Panc1 (cell line): Measurements from ENCODE around the gene CDK12. TPM values are rescaled to one million over a fixed set of nuclear protein-coding genes. Genes with fewer than 3 reads are reported as not detected.
"Not testable (repeated sequence)": the region's sequence is repeated elsewhere in the genome, so short reads cannot be mapped to it uniquely, and the experiment has no call there.

Source experiments
- ATAC-seq: fragments of 200-7000 bp; cut with Tn5 transposase; 2 replicates; pipeline ENCODE4 v1.9.1; 2020; ENCODE audit warnings: mild to moderate bottlenecking, moderate library complexity
- BruUV-seq: library from RNA; stranded (reverse); fragments of 400-500 nt; replicated peaks from 2 replicates; lab custom pipeline; 2021; lab: Mats Ljungman, UMichigan
- CTCF ChIA-PET: fragments of 300-600 bp; sonication (Branson Sonifier 250); formaldehyde crosslinking; loops from one replicate; lab custom pipeline; 2022; ENCODE audit warnings: antibody characterized with exemption; lab: Charles Lee
- POLR2A ChIA-PET: fragments of 300-600 bp; sonication (Branson Sonifier 250); formaldehyde crosslinking; loops from one replicate; lab custom pipeline; 2022; ENCODE audit warnings: antibody characterized with exemption; lab: Charles Lee
- DNase-seq: peaks from one replicate; pipeline ENCODE4 v3.0.0-alpha.2; 2010; ENCODE audit warnings: low read depth, low spot score
- H3K27ac ChIP-seq: 2 replicates; pipeline ENCODE4 v1.5.1; 2011; ENCODE audit warnings: mild to moderate bottlenecking, low read length, inconsistent platforms
- H3K27me3 ChIP-seq: fragments of 200-500 bp; sonication (Bioruptor generic); 2 replicates; pipeline ENCODE4 v1.6.0; 2014; ENCODE audit warnings: low read length, inconsistent platforms; ENCODE audit not compliant: control insufficient read depth, insufficient read depth
- H3K36me3 ChIP-seq: fragments of 200-500 bp; sonication (Bioruptor generic); 2 replicates; pipeline ENCODE4 v1.5.1; 2014; ENCODE audit warnings: inconsistent platforms, mild to moderate bottlenecking, low read length, moderate library complexity; ENCODE audit not compliant: control insufficient read depth, insufficient read depth
- H3K4me1 ChIP-seq: 2 replicates; pipeline ENCODE4 v1.5.1; 2011; ENCODE audit warnings: inconsistent platforms, mild to moderate bottlenecking, low read length, moderate library complexity; ENCODE audit not compliant: control insufficient read depth, insufficient read depth
- H3K4me3 ChIP-seq, 2 experiments: 2 replicates each; pipeline ENCODE4 v1.5.1; 2011 to 2012; ENCODE audit warnings: low read depth in 2 of 2, low read length in 2 of 2, mild to moderate bottlenecking in 2 of 2, inconsistent platforms in 1 of 2, moderate library complexity in 1 of 2
- H3K9me3 ChIP-seq: fragments of 200-500 bp; sonication (Bioruptor generic); 2 replicates; pipeline ENCODE4 v1.5.1; 2014; ENCODE audit warnings: low read depth, mild to moderate bottlenecking, inconsistent platforms, low read length, moderate library complexity; ENCODE audit not compliant: control insufficient read depth, insufficient read depth
- CTCF ChIP-seq: fragments of 450-650 bp; IDR thresholded peaks from 2 replicates; pipeline ENCODE4 v1.5.1; 2017; ENCODE audit warnings: mild to moderate bottlenecking
- POLR2AphosphoS5 ChIP-seq: IDR thresholded peaks from 2 replicates; pipeline ENCODE4 v1.6.1; 2012; ENCODE audit warnings: mild to moderate bottlenecking, low read depth, low read length, moderate library complexity
- SIN3A ChIP-seq: IDR thresholded peaks from 2 replicates; pipeline ENCODE4 v1.6.1; 2012; ENCODE audit warnings: low read depth, mild to moderate bottlenecking, low read length, moderate library complexity, borderline replicate concordance; ENCODE audit not compliant: insufficient read depth
- TCF7L2 ChIP-seq: IDR thresholded peaks from 2 replicates; pipeline ENCODE4 v1.6.1; 2011; ENCODE audit warnings: mild to moderate bottlenecking, low read depth, low read length, inconsistent platforms
- in situ Hi-C: cut with HindIII; loops from 2 replicates; pipeline ENCODE4 v1.10.0; 2016; ENCODE audit warnings: low sequenced_read_pairs, low pct_unique_long_range_greater_than_20kb
- intact Hi-C: fragments of 100-400 bp; cut with micrococcal nuclease; formaldehyde crosslinking; loops from one replicate; pipeline ENCODE4 v1.10.0; 2022; ENCODE audit not compliant: unreplicated experiment
- total RNA-seq: library from RNA; stranded (reverse); gene quantifications from one replicate; pipeline ENCODE4 v1.2.1, GENCODE V29; 2021; ENCODE audit not compliant: unreplicated experiment
- TF ChIP-seq, protein P1 (sequence below), 2 experiments: IDR thresholded peaks; 2 replicates each; pipeline ENCODE4 v1.6.1; 2011 to 2012; ENCODE audit warnings: low read depth in 2 of 2, control low read depth in 1 of 2, low read length in 1 of 2, mild to moderate bottlenecking in 1 of 2, moderate library complexity in 1 of 2; ENCODE audit not compliant: insufficient read depth in 1 of 2

CDK12 gene
- total RNA-seq, 1 experiment from 2014 or later, result 57.8 TPM

DNA sequence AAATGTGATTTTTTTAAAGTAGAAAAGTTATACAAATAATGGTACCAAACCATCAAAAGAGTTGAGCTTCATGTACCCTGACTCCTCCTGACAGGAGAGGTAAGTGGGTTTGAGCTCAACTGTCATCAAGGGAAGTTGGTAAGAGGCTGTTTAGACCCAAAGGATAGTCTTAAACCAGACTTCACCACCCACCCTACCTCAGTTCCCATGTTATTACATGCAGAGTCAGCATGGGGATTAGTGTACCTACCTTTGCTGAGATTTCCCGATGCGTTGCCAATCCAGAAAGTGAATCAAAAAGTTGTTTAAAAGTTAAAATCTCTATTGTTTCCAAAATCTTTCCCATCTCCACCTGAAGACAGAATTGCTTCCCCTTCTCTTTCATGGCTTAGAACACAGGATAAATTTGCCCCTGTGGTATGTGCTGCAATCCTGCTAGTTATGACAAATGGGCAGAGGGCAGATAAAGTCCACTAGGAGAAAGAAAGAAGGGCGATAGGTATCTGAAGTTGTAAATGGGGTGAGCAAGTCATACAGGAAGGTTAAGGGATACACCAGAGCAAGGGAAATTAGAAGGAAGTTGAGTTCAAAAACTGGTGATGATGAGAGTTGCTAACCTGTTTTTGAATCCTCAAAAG lies 73.6 kb downstream of the CDK12 start:
- TF ChIP-seq TCF7L2 (no peak), POLR2AphosphoS5 (no peak), CTCF (no peak), SIN3A (no peak)
- TF ChIP-seq, protein P1, sequence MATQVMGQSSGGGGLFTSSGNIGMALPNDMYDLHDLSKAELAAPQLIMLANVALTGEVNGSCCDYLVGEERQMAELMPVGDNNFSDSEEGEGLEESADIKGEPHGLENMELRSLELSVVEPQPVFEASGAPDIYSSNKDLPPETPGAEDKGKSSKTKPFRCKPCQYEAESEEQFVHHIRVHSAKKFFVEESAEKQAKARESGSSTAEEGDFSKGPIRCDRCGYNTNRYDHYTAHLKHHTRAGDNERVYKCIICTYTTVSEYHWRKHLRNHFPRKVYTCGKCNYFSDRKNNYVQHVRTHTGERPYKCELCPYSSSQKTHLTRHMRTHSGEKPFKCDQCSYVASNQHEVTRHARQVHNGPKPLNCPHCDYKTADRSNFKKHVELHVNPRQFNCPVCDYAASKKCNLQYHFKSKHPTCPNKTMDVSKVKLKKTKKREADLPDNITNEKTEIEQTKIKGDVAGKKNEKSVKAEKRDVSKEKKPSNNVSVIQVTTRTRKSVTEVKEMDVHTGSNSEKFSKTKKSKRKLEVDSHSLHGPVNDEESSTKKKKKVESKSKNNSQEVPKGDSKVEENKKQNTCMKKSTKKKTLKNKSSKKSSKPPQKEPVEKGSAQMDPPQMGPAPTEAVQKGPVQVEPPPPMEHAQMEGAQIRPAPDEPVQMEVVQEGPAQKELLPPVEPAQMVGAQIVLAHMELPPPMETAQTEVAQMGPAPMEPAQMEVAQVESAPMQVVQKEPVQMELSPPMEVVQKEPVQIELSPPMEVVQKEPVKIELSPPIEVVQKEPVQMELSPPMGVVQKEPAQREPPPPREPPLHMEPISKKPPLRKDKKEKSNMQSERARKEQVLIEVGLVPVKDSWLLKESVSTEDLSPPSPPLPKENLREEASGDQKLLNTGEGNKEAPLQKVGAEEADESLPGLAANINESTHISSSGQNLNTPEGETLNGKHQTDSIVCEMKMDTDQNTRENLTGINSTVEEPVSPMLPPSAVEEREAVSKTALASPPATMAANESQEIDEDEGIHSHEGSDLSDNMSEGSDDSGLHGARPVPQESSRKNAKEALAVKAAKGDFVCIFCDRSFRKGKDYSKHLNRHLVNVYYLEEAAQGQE (IDR thresholded peaks at IDR 0.05; ENCODE audit: insufficient read depth in 1 of 2, low read depth in 2 of 2, low read length in 1 of 2), result no peak
- H3K9me3 ChIP-seq, result no peaks in the 10 kb centered on the region
- no peak overlapping the region for H3K4me3 ChIP-seq
- POLR2A ChIA-PET, result interaction anchor here (0.6 kb wide), 1 partner anchor 128 kb away, joined by 3 read pairs; no protein-coding TSS in a partner anchor
- no peaks in the 10 kb centered on the region for H3K4me1 ChIP-seq
- no TSS peak for BruUV-seq
- no peak overlapping the region for H3K27ac ChIP-seq
- intact Hi-C loops, result no loop called here
- in situ Hi-C loops, result no loop called here
- DNase-seq, result no peak
- no peak for ATAC-seq
- CTCF ChIA-PET, result no interaction called here
- H3K36me3 ChIP-seq, result peaks cover 2% of the 10 kb centered on the region
- H3K27me3 ChIP-seq, result no peaks in the 10 kb centered on the region

GRCh38 chr17:39536468-39536867 lies 75.2 kb downstream of the CDK12 start:
- H3K27ac ChIP-seq, result no peak overlapping the region
- TF ChIP-seq, protein P1 (IDR thresholded peaks at IDR 0.05; ENCODE audit: insufficient read depth in 1 of 2, low read depth in 2 of 2, low read length in 1 of 2), result no peak
- TF ChIP-seq SIN3A (no peak), CTCF (no peak), POLR2AphosphoS5 (no peak), TCF7L2 (no peak)

DNA sequence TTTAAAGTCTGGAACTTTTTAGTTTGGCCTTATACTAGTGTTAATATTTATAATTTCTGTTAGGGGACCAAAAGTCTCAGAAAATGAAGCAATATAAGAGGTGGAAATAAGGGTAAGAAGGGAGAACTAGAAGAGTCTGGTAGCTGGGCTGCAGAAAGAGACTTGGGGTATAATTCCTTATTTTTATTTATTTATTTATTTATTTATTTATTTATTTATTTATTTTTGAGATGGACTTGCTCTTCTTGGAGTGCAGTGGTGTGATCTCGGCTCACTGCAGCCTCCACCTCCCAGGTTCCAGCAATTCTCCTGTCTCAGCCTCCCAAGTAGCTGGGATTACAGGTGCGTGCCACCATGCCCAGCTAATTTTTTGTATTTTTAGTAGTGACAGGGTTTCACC lies 76.1 kb downstream of the CDK12 start:
- H3K4me3 ChIP-seq, ATAC-seq, in situ Hi-C loops, BruUV-seq, H3K9me3 ChIP-seq, H3K27me3 ChIP-seq, H3K36me3 ChIP-seq, DNase-seq, H3K4me1 ChIP-seq, CTCF ChIA-PET, H3K27ac ChIP-seq, intact Hi-C loops: not testable (repeated sequence)
- POLR2A ChIA-PET, result interaction anchor here (0.5 kb wide), 1 partner anchor 8 kb away, joined by 5 read pairs; no protein-coding TSS in a partner anchor

More at GRCh38 chr17:39536468-39536867, 75.2 kb downstream of the CDK12 start:
- no peaks in the 10 kb centered on the region; the same call in 1 of the 2 replicates for H3K36me3 ChIP-seq
- H3K4me3 ChIP-seq, result no peak overlapping the region
- no peaks in the 10 kb centered on the region for H3K9me3 ChIP-seq
- intact Hi-C loops (no loop called here), in situ Hi-C loops (no loop called here)
- BruUV-seq, result no TSS peak
- H3K27me3 ChIP-seq, result no peaks in the 10 kb centered on the region
- DNase-seq (no peak), ATAC-seq (no peak)
- no peaks in the 10 kb centered on the region for H3K4me1 ChIP-seq
- POLR2A ChIA-PET, result no interaction called here
- CTCF ChIA-PET, result no interaction called here
